ENCODE data around the gene N4BP2L1. TPM values are rescaled to one million over a fixed set of nuclear protein-coding genes. Genes with fewer than 3 reads are reported as not detected.

The N4BP2L1 gene
- total and polyA plus RNA-seq, 4 experiments from 2014 or later, result 43.3 to 80.1 (median 51.8) TPM

DNA sequence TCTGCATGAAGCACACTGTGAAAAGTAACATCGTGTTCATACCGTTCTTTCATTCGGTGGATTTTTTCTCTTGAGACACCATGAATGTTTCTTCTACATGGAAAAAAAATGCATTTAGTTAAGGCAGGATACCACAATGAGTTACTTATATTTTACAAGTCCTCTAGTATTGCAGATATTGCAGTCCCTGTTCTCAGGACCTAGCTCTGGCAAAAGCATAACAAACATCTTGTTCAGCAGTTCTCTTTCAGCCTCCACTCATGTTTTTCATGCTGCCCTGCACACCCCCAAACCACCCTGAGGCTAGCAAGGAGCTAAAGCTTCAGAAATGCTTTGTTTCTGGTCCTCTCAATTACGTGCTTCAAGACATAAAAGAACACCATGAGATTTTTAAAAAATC lies 24.8 kb downstream of the N4BP2L1 start:
- H3K27me3 ChIP-seq (ENCODE audit: insufficient read depth, low read length), result no peaks in the 10 kb centered on the region
- intact Hi-C loops (cut with micrococcal nuclease), result no loop called here
- H3K4me3 ChIP-seq (ENCODE audit: low read length in 2 of 2), result no peak overlapping the region
- no peaks in the 10 kb centered on the region for H3K9me3 ChIP-seq (ENCODE audit: control insufficient read depth in 1 of 2, low read length in 2 of 2)
- H3K9me3 Mint-ChIP-seq, result no peaks in the 10 kb centered on the region
- no peak overlapping the region for H3K4me3 Mint-ChIP-seq
- H3K27me3 Mint-ChIP-seq, result no peaks in the 10 kb centered on the region
- peaks cover 34% of the 10 kb centered on the region for H3K36me3 ChIP-seq (ENCODE audit: insufficient read depth, low read length)
- POLR2A ChIA-PET (ENCODE audit: partially characterized antibody), result no interaction called here
- H3K4me1 Mint-ChIP-seq, result peaks cover under 1 to 12% (median 7%) of the 10 kb centered on the region in 4 donors
- no peak overlapping the region for H3K27ac ChIP-seq (ENCODE audit: low read depth, low read length)
- H3K27ac Mint-ChIP-seq, result peak overlapping the region in 1 of 7 donors; percentile 62
- no peak for DNase-seq
- no peaks in the 10 kb centered on the region for H3K4me1 ChIP-seq (ENCODE audit: insufficient read depth, low read length)
- peaks cover 47 to 59% of the 10 kb centered on the region in 2 donors for H3K36me3 Mint-ChIP-seq
- CTCF ChIA-PET (ENCODE audit: partially characterized antibody), result no interaction called here

GRCh38 chr13:32391101-32391619 lies 36.8 kb downstream of the N4BP2L1 start:
- no peaks in the 10 kb centered on the region for H3K4me1 ChIP-seq (ENCODE audit: insufficient read depth, low read length)
- Mint-ChIP-seq H3K9me3 (no peaks in the 10 kb centered on the region), H3K27me3 (no peaks in the 10 kb centered on the region), H3K4me1 (peaks cover 5 to 8% (median 6%) of the 10 kb centered on the region in 4 donors), H3K27ac (no peak overlapping the region), H3K4me3 (no peak overlapping the region), H3K36me3 (no peaks in the 10 kb centered on the region)
- ChIA-PET CTCF (ENCODE audit: partially characterized antibody) (interaction anchor here (1.1 kb wide), 1 partner anchor 10 kb away, joined by 3 read pairs; no protein-coding TSS in a partner anchor), POLR2A (ENCODE audit: partially characterized antibody) (no interaction called here)
- H3K4me3 ChIP-seq (ENCODE audit: low read length in 2 of 2), result no peak overlapping the region
- DNase-seq, result no peak
- no peaks in the 10 kb centered on the region for H3K36me3 ChIP-seq (ENCODE audit: insufficient read depth, low read length)
- no peak overlapping the region for H3K27ac ChIP-seq (ENCODE audit: low read depth, low read length)
- H3K9me3 ChIP-seq (ENCODE audit: control insufficient read depth in 1 of 2, low read length in 2 of 2), result no peaks in the 10 kb centered on the region
- no peaks in the 10 kb centered on the region for H3K27me3 ChIP-seq (ENCODE audit: insufficient read depth, low read length)
- intact Hi-C loops (cut with micrococcal nuclease), result no loop called here

DNA sequence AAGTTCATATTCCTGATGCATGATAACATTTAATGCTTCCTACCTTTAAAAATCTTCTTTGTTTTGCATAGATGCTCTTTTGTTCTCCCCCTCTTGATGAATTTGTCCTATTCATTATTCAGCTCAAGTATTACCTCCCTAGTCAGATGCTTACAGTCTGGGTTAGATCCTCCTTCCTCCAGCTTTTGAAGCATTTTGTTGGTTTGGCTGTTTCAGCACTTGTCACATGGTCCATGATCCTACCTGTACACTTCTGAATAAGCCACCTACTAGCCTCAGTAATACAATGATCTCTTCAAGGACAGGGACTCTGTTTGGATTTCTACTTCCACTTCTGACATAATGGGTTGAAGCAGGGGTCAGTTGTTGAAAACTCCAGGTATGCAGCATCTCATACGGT lies 37.4 kb downstream of the N4BP2L1 start:
- intact Hi-C loops (cut with micrococcal nuclease), result no loop called here
- CTCF ChIA-PET (ENCODE audit: partially characterized antibody), result interaction anchor here (1.1 kb wide), 1 partner anchor 10 kb away, joined by 3 read pairs; no protein-coding TSS in a partner anchor
- Mint-ChIP-seq H3K36me3 (no peaks in the 10 kb centered on the region), H3K27me3 (no peaks in the 10 kb centered on the region), H3K9me3 (no peaks in the 10 kb centered on the region), H3K27ac (no peak overlapping the region), H3K4me3 (no peak overlapping the region), H3K4me1 (peaks cover 5 to 8% (median 6%) of the 10 kb centered on the region in 4 donors)
- H3K4me1 ChIP-seq (ENCODE audit: insufficient read depth, low read length), result no peaks in the 10 kb centered on the region
- no peak for DNase-seq
- no peaks in the 10 kb centered on the region for H3K9me3 ChIP-seq (ENCODE audit: control insufficient read depth in 1 of 2, low read length in 2 of 2)
- no peak overlapping the region for H3K27ac ChIP-seq (ENCODE audit: low read depth, low read length)
- no peaks in the 10 kb centered on the region for H3K27me3 ChIP-seq (ENCODE audit: insufficient read depth, low read length)
- H3K36me3 ChIP-seq (ENCODE audit: insufficient read depth, low read length), result no peaks in the 10 kb centered on the region
- H3K4me3 ChIP-seq (ENCODE audit: low read length in 2 of 2), result no peak overlapping the region
- POLR2A ChIA-PET (ENCODE audit: partially characterized antibody), result no interaction called here

GRCh38 chr13:32390048-32390447 lies 37.9 kb downstream of the N4BP2L1 start:
- Mint-ChIP-seq H3K27me3 (no peaks in the 10 kb centered on the region), H3K9me3 (no peaks in the 10 kb centered on the region), H3K4me1 (peaks cover 5 to 8% (median 6%) of the 10 kb centered on the region in 4 donors), H3K4me3 (no peak overlapping the region), H3K27ac (peak overlapping the region in 2 of 7 donors; percentile 12 to 85), H3K36me3 (no peaks in the 10 kb centered on the region)
- no peaks in the 10 kb centered on the region for H3K36me3 ChIP-seq (ENCODE audit: insufficient read depth, low read length)
- no peaks in the 10 kb centered on the region for H3K27me3 ChIP-seq (ENCODE audit: insufficient read depth, low read length)
- no peaks in the 10 kb centered on the region for H3K4me1 ChIP-seq (ENCODE audit: insufficient read depth, low read length)
- ChIA-PET POLR2A (ENCODE audit: partially characterized antibody) (no interaction called here), CTCF (ENCODE audit: partially characterized antibody) (interaction anchor here (1.1 kb wide), 1 partner anchor 9 kb away, joined by 3 read pairs; no protein-coding TSS in a partner anchor)
- DNase-seq, result no peak
- H3K9me3 ChIP-seq (ENCODE audit: control insufficient read depth in 1 of 2, low read length in 2 of 2), result no peaks in the 10 kb centered on the region
- H3K27ac ChIP-seq (ENCODE audit: low read depth, low read length), result no peak overlapping the region
- H3K4me3 ChIP-seq (ENCODE audit: low read length in 2 of 2), result no peak overlapping the region
- intact Hi-C loops (cut with micrococcal nuclease), result no loop called here

GRCh38 chr13:32385410-32385809 lies 42.5 kb downstream of the N4BP2L1 start:
- Histone ChIP-seq H3K9me3 (ENCODE audit: control insufficient read depth in 1 of 2, low read length in 2 of 2) (no peaks in the 10 kb centered on the region), H3K27me3 (ENCODE audit: insufficient read depth, low read length) (no peaks in the 10 kb centered on the region), H3K27ac (ENCODE audit: low read depth, low read length) (no peak overlapping the region), H3K36me3 (ENCODE audit: insufficient read depth, low read length) (no peaks in the 10 kb centered on the region), H3K4me1 (ENCODE audit: insufficient read depth, low read length) (no peaks in the 10 kb centered on the region), H3K4me3 (ENCODE audit: low read length in 2 of 2) (no peak overlapping the region)
- ChIA-PET CTCF (ENCODE audit: partially characterized antibody) (interaction anchor here (0.7 to 1.3 kb wide), 2 partner anchors 82 to 196 kb away, joined by 3 read pairs; no protein-coding TSS in a partner anchor), POLR2A (ENCODE audit: partially characterized antibody) (no interaction called here)
- no peaks in the 10 kb centered on the region for H3K36me3 Mint-ChIP-seq
- H3K27me3 Mint-ChIP-seq, result no peaks in the 10 kb centered on the region
- intact Hi-C loops (cut with micrococcal nuclease), result no loop called here
- H3K4me3 Mint-ChIP-seq, result no peak overlapping the region
- no peak for DNase-seq
- no peaks in the 10 kb centered on the region for H3K9me3 Mint-ChIP-seq
- no peak overlapping the region for H3K27ac Mint-ChIP-seq
- H3K4me1 Mint-ChIP-seq, result peaks cover under 1 to 2% (median 2%) of the 10 kb centered on the region in 4 donors

- ChIA-PET POLR2A (ENCODE audit: partially characterized antibody) (no interaction called here), CTCF (ENCODE audit: partially characterized antibody) (interaction anchor here (1.3 kb wide), 1 partner anchor 196 kb away, joined by 3 read pairs; no protein-coding TSS in a partner anchor)
- H3K27me3 Mint-ChIP-seq, result no peaks in the 10 kb centered on the region
- no peaks in the 10 kb centered on the region for H3K4me1 Mint-ChIP-seq
- no peaks in the 10 kb centered on the region for H3K36me3 Mint-ChIP-seq
- no peak overlapping the region for H3K4me3 Mint-ChIP-seq
- Histone ChIP-seq H3K4me3 (ENCODE audit: low read length in 2 of 2) (no peak overlapping the region), H3K36me3 (ENCODE audit: insufficient read depth, low read length) (no peaks in the 10 kb centered on the region), H3K4me1 (ENCODE audit: insufficient read depth, low read length) (no peaks in the 10 kb centered on the region), H3K9me3 (ENCODE audit: control insufficient read depth in 1 of 2, low read length in 2 of 2) (no peaks in the 10 kb centered on the region), H3K27me3 (ENCODE audit: insufficient read depth, low read length) (no peaks in the 10 kb centered on the region), H3K27ac (ENCODE audit: low read depth, low read length) (no peak overlapping the region)
- intact Hi-C loops (cut with micrococcal nuclease), result no loop called here
- no peaks in the 10 kb centered on the region for H3K9me3 Mint-ChIP-seq
- no peak for DNase-seq
- no peak overlapping the region for H3K27ac Mint-ChIP-seq
These were observed 43.2 kb downstream of the N4BP2L1 start for GRCh38 chr13:32384702-32385101.

DNA sequence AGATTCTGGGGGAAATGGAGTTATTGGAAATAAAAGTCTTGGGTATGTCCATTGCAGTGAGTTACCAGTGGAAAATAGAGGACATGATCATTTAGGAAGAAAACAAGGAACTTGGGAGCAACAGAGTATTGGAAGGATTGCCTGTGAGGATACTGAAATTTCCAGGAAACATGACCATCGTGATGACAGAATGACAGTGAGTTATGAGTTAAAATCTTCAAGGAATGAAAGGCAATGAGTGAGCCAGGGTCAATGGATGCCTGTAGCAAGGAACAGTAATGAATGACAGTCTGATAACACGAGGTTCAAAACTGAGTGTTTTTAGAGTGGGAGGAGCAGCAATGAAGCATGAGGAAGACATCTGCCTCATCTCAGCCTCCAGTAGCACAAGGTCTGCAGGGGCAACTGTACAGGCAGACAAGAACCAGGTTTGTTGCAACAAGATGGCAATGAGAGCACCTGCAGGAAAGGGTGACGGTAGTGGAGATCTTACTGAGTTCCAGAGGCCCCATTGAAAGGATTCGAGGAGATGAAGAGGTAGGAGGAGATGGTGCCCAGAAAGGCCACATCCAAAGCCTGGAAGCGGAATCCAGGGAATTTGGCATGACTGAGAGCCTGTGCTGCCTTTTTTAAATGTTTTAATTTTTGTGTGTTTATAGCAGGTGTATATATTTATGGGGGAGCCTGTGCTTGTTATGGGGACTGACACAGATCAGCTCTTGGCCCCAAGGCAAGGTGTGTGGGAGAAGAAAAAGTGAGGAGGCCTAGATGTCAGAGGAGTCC lies 43.9 kb downstream of the N4BP2L1 start:
- CTCF ChIA-PET (ENCODE audit: partially characterized antibody), result no interaction called here

More for the DNA sequence above, 43.9 kb downstream of the N4BP2L1 start:
- DNase-seq, result no peak
- Mint-ChIP-seq H3K4me3 (no peak overlapping the region), H3K27me3 (no peaks in the 10 kb centered on the region), H3K4me1 (no peaks in the 10 kb centered on the region), H3K9me3 (no peaks in the 10 kb centered on the region), H3K36me3 (no peaks in the 10 kb centered on the region), H3K27ac (no peak overlapping the region)
- no peaks in the 10 kb centered on the region for H3K27me3 ChIP-seq (ENCODE audit: insufficient read depth, low read length)
- intact Hi-C loops (cut with micrococcal nuclease), result no loop called here
- no peak overlapping the region for H3K27ac ChIP-seq (ENCODE audit: low read depth, low read length)
- H3K4me3 ChIP-seq (ENCODE audit: low read length in 2 of 2), result no peak overlapping the region
- POLR2A ChIA-PET (ENCODE audit: partially characterized antibody), result no interaction called here
- no peaks in the 10 kb centered on the region for H3K9me3 ChIP-seq (ENCODE audit: control insufficient read depth in 1 of 2, low read length in 2 of 2)
- H3K4me1 ChIP-seq (ENCODE audit: insufficient read depth, low read length), result no peaks in the 10 kb centered on the region
- no peaks in the 10 kb centered on the region for H3K36me3 ChIP-seq (ENCODE audit: insufficient read depth, low read length)

All from CD4-positive, alpha-beta memory T cell (primary cell).